HEK293T (cell line): Measurements from ENCODE around the gene PGAP2.

Experiments used
- BHLHE40 ChIP-seq: fragments of 450-650 bp; IDR thresholded peaks from 2 replicates; pipeline ENCODE4 v1.6.1; 2016; ENCODE audit warnings: mild to moderate bottlenecking, moderate library complexity, borderline replicate concordance
- FOXM1 ChIP-seq: fragments of 450-650 bp; IDR thresholded peaks from 2 replicates; pipeline ENCODE4 v1.6.1; 2017; ENCODE audit warnings: mild to moderate bottlenecking, borderline replicate concordance
- L3MBTL2 ChIP-seq: fragments of 450-650 bp; conservative IDR thresholded peaks from 2 replicates; pipeline ENCODE4 v1.6.1; 2016; ENCODE audit warnings: mild to moderate bottlenecking
- LEF1 ChIP-seq: fragments of 450-650 bp; IDR thresholded peaks from 2 replicates; pipeline ENCODE4 v1.6.1; 2017; ENCODE audit warnings: mild to moderate bottlenecking, borderline replicate concordance
- SP1 ChIP-seq: fragments of 450-650 bp; IDR thresholded peaks from 2 replicates; pipeline ENCODE4 v1.6.1; 2017
- SUZ12 ChIP-seq: fragments of 450-650 bp; IDR thresholded peaks from 2 replicates; pipeline ENCODE4 v1.6.1; 2016; ENCODE audit warnings: mild to moderate bottlenecking
- TARDBP ChIP-seq: fragments of 450-650 bp; IDR thresholded peaks from 2 replicates; pipeline ENCODE4 v1.6.1; 2016
- ZNF384 ChIP-seq: fragments of 450-650 bp; IDR thresholded peaks from 2 replicates; pipeline ENCODE4 v1.6.1; 2016

- TF ChIP-seq FOXM1 (no peak), LEF1 (no peak), SP1 (no peak), BHLHE40 (no peak), SUZ12 (no peak), TARDBP (no peak), L3MBTL2 (no peak), ZNF384 (no peak)
These were observed 2.1 kb downstream of the PGAP2 start for GRCh38 chr11:3810446-3810845.
